Endothelial cell of umbilical vein (primary cell): ENCODE data around the gene HDHD3.

ENCODE experiments used
- EZH2 ChIP-seq: IDR thresholded peaks from 2 replicates; pipeline ENCODE4 v1.6.1; 2012; ENCODE audit warnings: borderline replicate concordance, low read depth, mild to moderate bottlenecking, moderate library complexity, low read length, inconsistent platforms; ENCODE audit not compliant: severe bottlenecking
- FOS ChIP-seq: IDR thresholded peaks from 2 replicates; pipeline ENCODE4 v1.6.1; 2011; ENCODE audit warnings: mild to moderate bottlenecking, low read length, moderate library complexity, borderline replicate concordance; ENCODE audit not compliant: insufficient read depth
- GATA2 ChIP-seq: IDR thresholded peaks from 2 replicates; pipeline ENCODE4 v1.7.0; 2011; ENCODE audit warnings: low read depth, mild to moderate bottlenecking, moderate library complexity, mixed read lengths, low read length; ENCODE audit not compliant: insufficient read length, insufficient read depth
- JUN ChIP-seq: IDR thresholded peaks from 2 replicates; pipeline ENCODE4 v1.6.1; 2011; ENCODE audit warnings: borderline replicate concordance, low read depth; ENCODE audit not compliant: insufficient read length, insufficient read depth
- MYC ChIP-seq: IDR thresholded peaks from one replicate; pipeline ENCODE4 v1.6.1; 2011; ENCODE audit warnings: mild to moderate bottlenecking, low read depth, low read length
- POLR2A ChIP-seq: IDR thresholded peaks from 2 replicates; pipeline ENCODE4 v1.6.1; 2012; ENCODE audit warnings: low read depth, mild to moderate bottlenecking, control low read depth, low read length
- POLR2AphosphoS5 ChIP-seq: IDR thresholded peaks from 2 replicates; pipeline ENCODE4 v1.6.1; 2012; ENCODE audit warnings: low read depth, mild to moderate bottlenecking, control low read depth, low read length, moderate library complexity; ENCODE audit not compliant: insufficient read depth
- TF ChIP-seq, protein P1 (sequence below), 2 donors: IDR thresholded peaks; 1 replicate in 1 of 2; 2 replicates in 1 of 2; pipeline ENCODE4 v1.5.1; 2011; ENCODE audit warnings: low read length in 2 of 2, mild to moderate bottlenecking in 2 of 2, moderate library complexity in 2 of 2, control low read depth in 1 of 2, inconsistent platforms in 1 of 2, low read depth in 1 of 2; ENCODE audit not compliant: insufficient read depth in 1 of 2; ENCODE audit errors: extremely low read depth in 1 of 2
- TF ChIP-seq, protein P2 (sequence below): IDR thresholded peaks from 2 replicates; pipeline ENCODE4 v1.6.1; 2011; ENCODE audit not compliant: insufficient read depth, insufficient read length

DNA sequence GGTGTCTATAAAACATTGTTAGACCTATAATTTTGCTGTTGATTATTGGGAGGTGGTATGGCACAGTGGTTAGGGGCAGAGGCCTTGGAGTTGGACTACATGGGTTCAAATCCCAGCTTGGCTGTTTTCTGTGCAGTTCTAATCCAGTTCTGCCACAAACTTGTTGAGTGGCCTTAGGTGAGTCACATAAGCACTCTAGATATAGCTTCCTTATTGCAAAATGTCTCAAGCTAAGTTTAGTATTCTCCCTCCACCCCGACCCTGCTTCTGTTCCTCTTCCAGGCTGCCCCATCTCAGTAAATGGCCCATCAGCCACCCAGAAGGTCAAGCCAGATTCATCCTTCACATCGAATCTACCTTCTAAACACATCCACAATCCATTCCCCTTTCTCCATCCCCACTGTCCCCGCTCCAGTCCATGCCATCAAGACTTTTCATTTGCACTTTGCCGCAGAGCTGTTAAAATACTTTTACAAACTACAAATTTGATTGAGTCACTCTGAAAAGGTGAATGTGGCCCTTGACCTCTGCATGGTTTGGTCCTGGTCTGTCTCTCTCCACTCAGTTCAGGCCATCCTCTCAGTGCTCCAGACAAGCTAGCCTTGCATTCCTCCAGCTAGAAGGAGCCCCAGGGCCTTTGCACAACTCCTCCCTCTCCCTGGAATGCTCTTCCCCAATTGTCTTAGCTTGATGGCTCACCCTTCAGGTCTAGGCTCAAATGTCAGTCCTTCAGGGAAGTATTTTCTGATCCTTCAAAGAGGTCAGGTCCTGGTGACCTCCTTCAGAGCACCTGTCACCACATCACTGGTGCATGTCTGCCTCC, 10.0 kb upstream of the HDHD3 start:
- no peak for TF ChIP-seq JUN
- TF ChIP-seq, protein P1, sequence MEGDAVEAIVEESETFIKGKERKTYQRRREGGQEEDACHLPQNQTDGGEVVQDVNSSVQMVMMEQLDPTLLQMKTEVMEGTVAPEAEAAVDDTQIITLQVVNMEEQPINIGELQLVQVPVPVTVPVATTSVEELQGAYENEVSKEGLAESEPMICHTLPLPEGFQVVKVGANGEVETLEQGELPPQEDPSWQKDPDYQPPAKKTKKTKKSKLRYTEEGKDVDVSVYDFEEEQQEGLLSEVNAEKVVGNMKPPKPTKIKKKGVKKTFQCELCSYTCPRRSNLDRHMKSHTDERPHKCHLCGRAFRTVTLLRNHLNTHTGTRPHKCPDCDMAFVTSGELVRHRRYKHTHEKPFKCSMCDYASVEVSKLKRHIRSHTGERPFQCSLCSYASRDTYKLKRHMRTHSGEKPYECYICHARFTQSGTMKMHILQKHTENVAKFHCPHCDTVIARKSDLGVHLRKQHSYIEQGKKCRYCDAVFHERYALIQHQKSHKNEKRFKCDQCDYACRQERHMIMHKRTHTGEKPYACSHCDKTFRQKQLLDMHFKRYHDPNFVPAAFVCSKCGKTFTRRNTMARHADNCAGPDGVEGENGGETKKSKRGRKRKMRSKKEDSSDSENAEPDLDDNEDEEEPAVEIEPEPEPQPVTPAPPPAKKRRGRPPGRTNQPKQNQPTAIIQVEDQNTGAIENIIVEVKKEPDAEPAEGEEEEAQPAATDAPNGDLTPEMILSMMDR (IDR thresholded peaks at IDR 0.05; ENCODE audit: extremely low read depth in 1 of 2, insufficient read depth in 1 of 2, low read depth in 1 of 2, low read length in 2 of 2): no peak
- no peak for TF ChIP-seq POLR2A
- no peak for TF ChIP-seq EZH2
- TF ChIP-seq MYC: no peak
- TF ChIP-seq, protein P2, sequence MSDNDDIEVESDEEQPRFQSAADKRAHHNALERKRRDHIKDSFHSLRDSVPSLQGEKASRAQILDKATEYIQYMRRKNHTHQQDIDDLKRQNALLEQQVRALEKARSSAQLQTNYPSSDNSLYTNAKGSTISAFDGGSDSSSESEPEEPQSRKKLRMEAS: no peak
- no peak for TF ChIP-seq GATA2
- TF ChIP-seq POLR2AphosphoS5: no peak
- no peak for TF ChIP-seq FOS
